ENCODE measurements around the gene PTPRK.

GRCh38 chr6:128209771-128210170, 310.6 kb downstream of the PTPRK start:
- no peak for TF ChIP-seq CTCF (conservative IDR thresholded peaks at IDR 0.05 in 1 of 2, IDR thresholded peaks at IDR 0.05 in 1 of 2; ENCODE audit: low read depth in 1 of 2, low read length in 2 of 2)
- no peak for TF ChIP-seq EZH2 (IDR thresholded peaks at IDR 0.05; ENCODE audit: low read length, missing control alignments)

All from fibroblast of lung (primary cell).